ENCODE data around the gene CDS2. TPM values are rescaled to one million over a fixed set of nuclear protein-coding genes. Genes with fewer than 3 reads are reported as not detected.
A peak's percentile ranks its signal among the peaks of the same experiment; 100 is the strongest.

The CDS2 gene
- total RNA-seq, 1 experiment from 2014 or later = 18.3 TPM

- in situ Hi-C loops (cut with HindIII; ENCODE audit: low pct_unique_long_range_greater_than_20kb, low sequenced_read_pairs) = no loop called here
- DNase-seq (ENCODE audit: low read depth) = no peak
Observed at GRCh38 chr20:5221061-5221430, 94.2 kb downstream of the CDS2 start.

DNA sequence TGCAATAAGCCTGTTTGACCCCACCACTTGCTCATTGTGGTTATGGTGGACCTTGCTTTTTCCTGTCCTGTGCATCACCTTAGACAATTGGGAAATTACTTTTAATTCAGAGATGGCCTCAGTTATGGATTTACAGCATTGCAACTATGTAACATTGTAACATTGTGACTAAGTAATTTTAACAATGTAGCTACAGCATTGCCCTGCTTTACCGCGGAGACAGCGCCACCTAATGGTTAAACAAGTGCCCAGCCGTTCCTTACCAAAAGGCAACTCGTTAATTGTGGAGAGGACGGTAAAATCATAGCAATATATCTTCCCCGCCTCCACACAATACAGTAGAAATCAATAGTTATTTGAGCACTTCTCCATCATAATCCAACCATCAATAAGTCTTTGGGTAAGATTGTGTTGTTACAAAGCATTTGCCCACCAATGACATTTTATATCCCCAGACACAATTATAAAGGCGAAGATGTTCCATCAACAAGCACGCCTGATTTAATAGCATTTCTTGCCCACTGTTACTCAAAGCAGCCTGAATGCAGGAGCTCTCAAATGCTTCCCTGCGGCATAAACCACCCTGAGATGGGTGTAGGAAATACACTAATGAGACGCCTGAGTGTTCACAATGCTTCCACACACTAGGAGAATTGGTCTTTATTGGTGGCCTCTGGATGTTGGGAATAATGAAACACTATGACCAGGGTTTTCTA lies 96.3 kb downstream of the CDS2 start:
- DNase-seq (ENCODE audit: low read depth) = peak; percentile 33
- in situ Hi-C loops (cut with HindIII; ENCODE audit: low pct_unique_long_range_greater_than_20kb, low sequenced_read_pairs) = no loop called here

DNA sequence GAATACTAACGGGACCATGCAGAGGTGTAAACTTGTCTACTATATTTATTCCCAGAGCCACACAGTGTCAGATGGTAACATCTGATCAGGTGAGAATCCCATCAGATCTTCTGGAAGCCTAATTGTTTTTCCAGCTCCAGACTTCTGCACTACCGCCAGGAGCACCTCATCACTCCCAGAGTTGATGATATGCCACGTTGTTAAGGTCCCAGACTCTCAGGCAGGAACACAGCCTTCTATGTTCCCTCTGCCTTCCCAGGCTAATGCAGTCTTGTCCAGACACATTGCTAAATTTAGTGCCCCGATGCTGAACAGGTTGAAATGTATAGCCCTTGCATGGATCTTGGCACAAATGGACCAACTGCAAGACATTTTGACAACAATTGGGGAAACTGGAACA lies 103.7 kb downstream of the CDS2 start:
- in situ Hi-C loops (cut with HindIII; ENCODE audit: low pct_unique_long_range_greater_than_20kb, low sequenced_read_pairs) = no loop called here
- DNase-seq (ENCODE audit: low read depth) = no peak

DNA sequence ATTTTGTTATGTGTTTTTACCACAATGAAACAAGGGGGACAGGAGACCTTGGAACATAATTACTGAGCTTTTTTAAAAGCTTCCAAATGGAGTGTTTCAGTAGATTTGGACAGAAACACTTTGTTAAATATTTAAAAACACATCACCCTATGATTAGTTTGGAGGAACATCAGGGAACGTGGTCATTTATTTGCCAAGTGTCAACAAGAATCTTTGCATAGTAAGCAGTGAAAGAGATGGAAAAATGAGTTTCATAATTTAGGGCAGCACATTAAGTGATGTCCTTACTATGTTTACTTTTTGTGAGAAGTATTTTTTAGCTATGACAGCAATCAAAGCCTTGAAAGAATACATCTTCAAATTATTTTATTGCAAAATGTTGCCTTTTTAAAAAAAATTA lies 107.3 kb downstream of the CDS2 start:
- DNase-seq (ENCODE audit: low read depth) = no peak
- in situ Hi-C loops (cut with HindIII; ENCODE audit: low pct_unique_long_range_greater_than_20kb, low sequenced_read_pairs) = no loop called here

- in situ Hi-C loops (cut with HindIII; ENCODE audit: low pct_unique_long_range_greater_than_20kb, low sequenced_read_pairs) = no loop called here
- DNase-seq (ENCODE audit: low read depth) = no peak
Observed at GRCh38 chr20:5234978-5235377, 108.2 kb downstream of the CDS2 start.

Other genes with a start within 250 kb of the CDS2 start
- gene SLC23A2, start 125.5 kb upstream of the CDS2 start, total RNA-seq (2014; rRNA removed; shearing (Covaris generic); ENCODE audit: low replicate concordance) = 13.8 and 14.6 TPM in 2 replicates
- gene TMEM230, start 13.9 kb upstream of the CDS2 start, total RNA-seq (2014; rRNA removed; shearing (Covaris generic); ENCODE audit: low replicate concordance) = 150 and 156 TPM in 2 replicates
- 424 and 432 TPM in 2 replicates for gene PCNA, start 7.0 kb upstream of the CDS2 start, total RNA-seq (2014; rRNA removed; shearing (Covaris generic); ENCODE audit: low replicate concordance)
- not detected in 2 replicates for gene PROKR2, start 189.9 kb downstream of the CDS2 start, total RNA-seq (2014; rRNA removed; shearing (Covaris generic); ENCODE audit: low replicate concordance)

All from Caki2 (cell line).